ENCODE results near the gene DNAJC1. TPM values are rescaled to one million over a fixed set of nuclear protein-coding genes. Genes with fewer than 3 reads are reported as not detected.
"Not testable (repeated sequence)": the region's sequence is repeated elsewhere in the genome, so short reads cannot be mapped to it uniquely, and the experiment has no call there.

The DNAJC1 gene
- total and polyA plus RNA-seq, 7 donors = 9.9 to 135 (median 51.9) TPM

GRCh38 chr10:21870849-21871248 is 132.7 kb downstream of the DNAJC1 start:
- H3K9me3 ChIP-seq = peaks cover 0 to 11% (median 6%) of the 10 kb centered on the region in 4 donors
- 98 to 100% methylated on average over 1 of the region's 1 CpG for WGBS, 2 donors
- H3K4me3 ChIP-seq = no peak overlapping the region
- TF ChIP-seq POLR2A (IDR thresholded peaks at IDR 0.05) = no peak
- TF ChIP-seq POLR2AphosphoS5 (IDR thresholded peaks at IDR 0.05) = no peak
- TF ChIP-seq CTCF (IDR thresholded peaks at IDR 0.05) = no peak
- no peak for TF ChIP-seq EP300 (IDR thresholded peaks at IDR 0.05)
- H3K4me1 ChIP-seq = no peaks in the 10 kb centered on the region
- no peaks in the 10 kb centered on the region for H3K27me3 ChIP-seq
- intact Hi-C loops (cut with DNase I) = no loop called here
- no peak overlapping the region for H3K27ac ChIP-seq
- no peak for DNase-seq
- H3K36me3 ChIP-seq = peaks cover 0 to 11% (median 3%) of the 10 kb centered on the region in 4 donors

GRCh38 chr10:21869087-21869486 is 134.4 kb downstream of the DNAJC1 start:
- H3K36me3 ChIP-seq; DNase-seq; H3K4me1 ChIP-seq; H3K27me3 ChIP-seq; intact Hi-C loops (cut with DNase I); H3K4me3 ChIP-seq; H3K27ac ChIP-seq: not testable (repeated sequence)
- peaks cover 0 to 11% (median 6%) of the 10 kb centered on the region in 4 donors for H3K9me3 ChIP-seq
- WGBS, 2 donors = 96 to 97% methylated on average over 2 of the region's 2 CpGs

GRCh38 chr10:21860718-21861117 is 142.8 kb downstream of the DNAJC1 start:
- TF ChIP-seq POLR2A (IDR thresholded peaks at IDR 0.05) = no peak
- Histone ChIP-seq H3K4me3 (no peak overlapping the region), H3K27me3 (no peaks in the 10 kb centered on the region), H3K27ac (no peak overlapping the region), H3K9me3 (no peaks in the 10 kb centered on the region), H3K36me3 (peaks cover 0 to 5% (median 0%) of the 10 kb centered on the region in 4 donors), H3K4me1 (no peaks in the 10 kb centered on the region)
- no peak for DNase-seq
- intact Hi-C loops (cut with DNase I) = no loop called here
- WGBS, 2 donors = 64 to 81% methylated on average over 1 of the region's 1 CpG

GRCh38 chr10:21858455-21858854 is 145.1 kb downstream of the DNAJC1 start:
- intact Hi-C loops (cut with DNase I) = no loop called here
- WGBS, 2 donors = 46 to 92% methylated on average over 2 of the region's 2 CpGs
- TF ChIP-seq CTCF (IDR thresholded peaks at IDR 0.05) (no peak), POLR2AphosphoS5 (IDR thresholded peaks at IDR 0.05) (no peak), POLR2A (IDR thresholded peaks at IDR 0.05) (no peak), EP300 (IDR thresholded peaks at IDR 0.05) (no peak)
- H3K27ac ChIP-seq = no peak overlapping the region
- no peaks in the 10 kb centered on the region for H3K4me1 ChIP-seq
- H3K27me3 ChIP-seq = no peaks in the 10 kb centered on the region
- H3K36me3 ChIP-seq = peaks cover 0 to 5% (median 0%) of the 10 kb centered on the region in 4 donors
- DNase-seq = no peak
- no peak overlapping the region for H3K4me3 ChIP-seq
- no peaks in the 10 kb centered on the region for H3K9me3 ChIP-seq

- H3K4me3 ChIP-seq = no peak overlapping the region
- H3K27me3 ChIP-seq = no peaks in the 10 kb centered on the region
- intact Hi-C loops (cut with DNase I) = no loop called here
- peaks cover 0 to 14% (median 0%) of the 10 kb centered on the region in 4 donors for H3K9me3 ChIP-seq
- no peak for DNase-seq
- 97 to 98% methylated on average over 1 of the region's 1 CpG for WGBS, 2 donors
- TF ChIP-seq POLR2AphosphoS5 (IDR thresholded peaks at IDR 0.05) (no peak), POLR2A (IDR thresholded peaks at IDR 0.05) (no peak), CTCF (IDR thresholded peaks at IDR 0.05) (no peak), EP300 (IDR thresholded peaks at IDR 0.05) (no peak)
- no peak overlapping the region for H3K27ac ChIP-seq
- peaks cover 0 to 5% (median 0%) of the 10 kb centered on the region in 4 donors for H3K36me3 ChIP-seq
- H3K4me1 ChIP-seq = no peaks in the 10 kb centered on the region
These were observed 153.9 kb downstream of the DNAJC1 start for GRCh38 chr10:21849607-21850006.

GRCh38 chr10:21843645-21844044 is 159.9 kb downstream of the DNAJC1 start:
- H3K9me3 ChIP-seq = peaks cover 0 to 8% (median 0%) of the 10 kb centered on the region in 4 donors
- H3K27ac ChIP-seq = no peak overlapping the region
- no peak for DNase-seq
- H3K27me3 ChIP-seq = no peaks in the 10 kb centered on the region
- 91 to 93% methylated on average over 1 of the region's 1 CpG for WGBS, 2 donors
- intact Hi-C loops (cut with DNase I) = no loop called here
- no peak overlapping the region for H3K4me3 ChIP-seq
- no peak for TF ChIP-seq CTCF (IDR thresholded peaks at IDR 0.05)
- no peak for TF ChIP-seq POLR2AphosphoS5 (IDR thresholded peaks at IDR 0.05)
- no peak for TF ChIP-seq EP300 (IDR thresholded peaks at IDR 0.05)
- no peak for TF ChIP-seq POLR2A (IDR thresholded peaks at IDR 0.05)
- peaks cover 0 to 5% (median 0%) of the 10 kb centered on the region in 4 donors for H3K36me3 ChIP-seq
- H3K4me1 ChIP-seq = no peaks in the 10 kb centered on the region

GRCh38 chr10:21841273-21841672 is 162.3 kb downstream of the DNAJC1 start:
- H3K9me3 ChIP-seq; H3K4me3 ChIP-seq; intact Hi-C loops (cut with DNase I); DNase-seq; H3K27me3 ChIP-seq; H3K4me1 ChIP-seq; H3K27ac ChIP-seq; H3K36me3 ChIP-seq: not testable (repeated sequence)
- WGBS, 2 donors = 94 to 100% methylated on average over 2 of the region's 2 CpGs

GRCh38 chr10:21837487-21837886 is 166.0 kb downstream of the DNAJC1 start:
- 96 to 97% methylated on average over 29 of the region's 29 CpGs for WGBS, 2 donors
- intact Hi-C loops (cut with DNase I); H3K4me1 ChIP-seq; DNase-seq; H3K4me3 ChIP-seq; H3K27ac ChIP-seq; H3K27me3 ChIP-seq: not testable (repeated sequence)
- Histone ChIP-seq H3K36me3 (peaks cover 0 to 11% (median 0%) of the 10 kb centered on the region in 4 donors), H3K9me3 (peaks cover 7 to 20% (median 12%) of the 10 kb centered on the region in 4 donors)

Data from sigmoid colon (tissue), 7 donors.